Stimulated activated naive B cell treated with anti-CD40 and anti-IgM and Interleukin-4, amounts not matched to agents 10 μg/mL and 1 μg/mL and 100 μg/mL, for 72 hours (primary cell): Measurements from ENCODE around the gene PIEZO1.

Experiments
- ATAC-seq, 2 donors: fragments of 150-1000 bp; cut with Tn5 transposase; replicated peaks; 2 replicates each; pipeline ENCODE4 v1.10.0; 2021; ENCODE audit warnings: moderate library complexity in 1 of 2
- DNase-seq: peaks from one replicate; pipeline ENCODE4 v3.0.0; 2021
- H3K27ac Mint-ChIP-seq: one replicate; pipeline ENCODE4 v1.8.0; 2022; ENCODE audit warnings: mild to moderate bottlenecking, mixed read lengths
- H3K27me3 Mint-ChIP-seq, 2 donors: one replicate each; pipeline ENCODE4 v1.8.0; 2022; ENCODE audit warnings: mixed read lengths in 2 of 2
- H3K36me3 Mint-ChIP-seq, 2 donors: one replicate each; pipeline ENCODE4 v1.8.0; 2022; ENCODE audit warnings: mixed read lengths in 2 of 2, mild to moderate bottlenecking in 1 of 2
- H3K4me1 Mint-ChIP-seq, 2 donors: one replicate each; pipeline ENCODE4 v1.8.0; 2022; ENCODE audit warnings: mixed read lengths in 2 of 2, mild to moderate bottlenecking in 1 of 2
- H3K4me3 Mint-ChIP-seq, 2 donors: one replicate each; pipeline ENCODE4 v1.8.0; 2022; ENCODE audit warnings: mild to moderate bottlenecking in 2 of 2, mixed read lengths in 2 of 2, moderate library complexity in 1 of 2
- H3K9me3 Mint-ChIP-seq, 2 donors: one replicate each; pipeline ENCODE4 v1.8.0; 2022; ENCODE audit warnings: mixed read lengths in 2 of 2, mild to moderate bottlenecking in 1 of 2

Gene PIEZO1

DNA sequence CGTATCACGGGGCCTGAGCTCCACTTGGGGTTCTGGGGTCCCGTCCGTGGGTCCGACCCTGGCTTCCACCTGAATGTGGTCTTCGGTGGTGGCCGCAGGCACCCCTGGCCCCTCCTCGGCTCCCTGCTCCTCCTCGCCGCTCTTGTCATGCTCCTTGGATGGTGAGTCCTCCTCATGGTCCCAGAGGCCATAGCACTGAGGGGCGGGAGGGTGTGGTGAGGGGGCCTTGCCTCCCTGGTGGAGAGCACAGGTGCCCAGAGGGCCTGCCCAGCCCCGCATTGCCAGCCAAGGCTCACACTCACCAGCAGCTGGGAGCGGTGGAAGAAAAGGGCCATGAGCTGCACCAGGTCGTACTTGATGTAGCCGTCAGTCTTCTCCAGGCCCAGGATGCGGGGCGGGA, 63.8 kb downstream of the PIEZO1 start:
- no peaks in the 10 kb centered on the region for H3K9me3 Mint-ChIP-seq
- H3K4me1 Mint-ChIP-seq = peaks cover 0 to 2% of the 10 kb centered on the region in 2 donors
- no peak for DNase-seq
- H3K27ac Mint-ChIP-seq = no peak overlapping the region
- H3K27me3 Mint-ChIP-seq = no peaks in the 10 kb centered on the region
- ATAC-seq = no peak
- H3K36me3 Mint-ChIP-seq = peaks cover 61 to 68% of the 10 kb centered on the region in 2 donors
- no peak overlapping the region for H3K4me3 Mint-ChIP-seq

DNA sequence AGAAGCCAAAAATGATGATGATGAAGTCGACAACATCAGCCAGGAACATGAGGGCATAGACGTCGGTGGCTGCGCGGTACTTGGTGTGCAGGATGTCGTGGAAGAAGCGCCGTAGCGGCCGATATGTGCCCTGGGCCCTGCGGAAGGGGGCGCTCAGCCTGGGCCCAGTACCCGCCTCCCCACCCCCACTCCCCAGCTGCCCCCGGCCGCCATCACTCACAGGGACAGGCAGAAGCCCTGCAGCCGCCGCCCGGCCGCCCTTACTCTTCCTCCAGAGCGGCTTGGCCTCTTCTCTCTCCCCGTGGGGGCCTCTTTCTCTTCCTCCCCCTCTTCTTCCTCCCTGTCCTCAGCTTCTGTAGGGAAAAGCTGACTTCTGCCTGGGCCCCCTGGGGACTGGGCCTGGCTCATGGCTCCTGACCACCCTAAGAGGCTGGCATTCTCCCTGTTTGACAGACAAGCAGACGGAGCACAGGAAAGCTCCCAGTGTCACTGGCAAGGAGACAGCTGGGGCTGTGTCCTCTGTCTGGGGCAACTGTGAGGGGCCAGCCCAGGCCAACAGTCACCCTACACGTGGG, 64.5 kb downstream of the PIEZO1 start:
- H3K27me3 Mint-ChIP-seq = no peaks in the 10 kb centered on the region
- H3K27ac Mint-ChIP-seq = peak overlapping the region; percentile 85

DNA sequence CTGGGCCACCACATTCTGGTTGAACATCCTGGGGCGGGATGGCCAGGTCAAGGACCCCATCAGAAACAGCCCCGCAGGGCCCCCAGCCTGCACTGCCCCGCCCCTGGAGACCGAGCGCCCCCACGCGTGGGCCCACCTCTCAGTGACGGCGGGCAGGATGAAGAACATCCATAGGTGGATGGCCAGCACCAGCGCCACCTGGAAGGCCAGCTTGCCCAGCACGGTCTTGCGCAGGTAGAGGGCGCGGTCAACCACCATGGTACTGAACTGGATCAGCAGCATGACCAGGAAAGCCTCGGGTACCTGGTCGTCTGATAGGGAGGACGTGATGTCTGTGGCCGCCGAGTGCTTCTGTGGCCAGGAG, 65.1 kb downstream of the PIEZO1 start:
- peaks cover 56 to 62% of the 10 kb centered on the region in 2 donors for H3K36me3 Mint-ChIP-seq
- no peak for ATAC-seq
- no peaks in the 10 kb centered on the region for H3K9me3 Mint-ChIP-seq
- no peaks in the 10 kb centered on the region for H3K27me3 Mint-ChIP-seq
- DNase-seq = no peak
- peak overlapping the region; percentile 17 for H3K27ac Mint-ChIP-seq
- peaks cover 0 to 2% of the 10 kb centered on the region in 2 donors for H3K4me1 Mint-ChIP-seq
- no peak overlapping the region for H3K4me3 Mint-ChIP-seq

More for the DNA sequence above, 64.5 kb downstream of the PIEZO1 start:
- Mint-ChIP-seq H3K36me3 (peaks cover 58 to 65% of the 10 kb centered on the region in 2 donors), H3K4me3 (no peak overlapping the region), H3K4me1 (peaks cover 0 to 2% of the 10 kb centered on the region in 2 donors), H3K9me3 (no peaks in the 10 kb centered on the region)
- ATAC-seq (no peak), DNase-seq (no peak)

DNA sequence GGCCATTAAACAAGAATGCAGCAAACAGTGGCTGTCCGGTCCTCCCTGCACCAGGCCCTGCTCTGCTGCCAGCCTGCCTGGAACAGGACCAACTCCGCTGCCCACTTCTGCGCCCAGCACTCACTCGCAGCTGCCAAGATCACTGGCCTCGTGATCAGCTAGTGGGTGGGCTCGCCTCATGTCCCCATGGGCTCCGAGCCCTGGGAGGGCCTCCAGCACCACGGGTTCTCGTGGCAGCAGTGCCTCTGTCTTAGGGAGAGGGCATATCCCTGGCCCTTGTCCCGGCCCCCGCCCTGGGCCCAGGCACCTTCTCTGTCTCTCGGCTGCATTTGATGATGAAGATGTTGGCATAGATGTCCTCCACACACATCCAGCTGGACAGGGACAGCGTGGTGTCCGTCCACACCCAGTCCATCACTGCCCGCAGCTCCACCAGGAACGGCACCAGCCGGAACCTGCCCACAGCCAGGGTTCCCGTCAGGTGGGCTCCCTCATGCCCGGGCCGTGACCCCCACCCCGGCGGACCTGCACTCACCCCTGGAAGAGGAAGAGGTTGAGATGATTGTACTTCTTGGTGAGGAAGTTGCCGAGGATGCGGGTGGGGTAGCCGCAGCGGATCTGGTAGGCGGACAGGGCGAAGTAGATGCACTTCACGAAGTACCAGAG, 65.6 kb downstream of the PIEZO1 start:
- DNase-seq = no peak
- peaks cover 0 to 2% of the 10 kb centered on the region in 2 donors for H3K4me1 Mint-ChIP-seq
- peak overlapping the region; percentile 51 for H3K27ac Mint-ChIP-seq
- no peak for ATAC-seq
- peaks cover 53 to 59% of the 10 kb centered on the region in 2 donors for H3K36me3 Mint-ChIP-seq
- H3K9me3 Mint-ChIP-seq = no peaks in the 10 kb centered on the region
- no peak overlapping the region for H3K4me3 Mint-ChIP-seq
- H3K27me3 Mint-ChIP-seq = no peaks in the 10 kb centered on the region

DNA sequence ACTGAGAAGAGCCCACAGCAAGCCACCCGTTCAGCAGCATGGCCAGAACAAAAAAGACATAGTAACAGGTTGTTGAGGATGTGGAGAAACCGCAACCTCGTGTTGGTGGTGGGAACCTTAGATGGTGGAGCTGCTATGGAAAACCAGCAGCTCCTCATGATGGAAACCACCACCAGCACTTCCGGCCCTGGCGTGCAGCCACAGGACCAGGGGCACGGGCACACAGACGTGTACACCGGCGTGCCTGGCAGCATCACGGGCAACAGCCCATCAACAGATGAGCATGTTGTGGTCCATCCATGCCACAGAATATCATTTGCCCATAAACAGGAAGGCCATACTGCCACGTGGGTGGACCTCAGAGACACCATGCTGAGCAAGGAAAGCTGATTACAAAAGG, 66.8 kb downstream of the PIEZO1 start:
- no peak for DNase-seq
- Mint-ChIP-seq H3K4me1 (peaks cover 0 to 2% of the 10 kb centered on the region in 2 donors), H3K27ac (no peak overlapping the region), H3K9me3 (no peaks in the 10 kb centered on the region), H3K27me3 (no peaks in the 10 kb centered on the region), H3K4me3 (no peak overlapping the region), H3K36me3 (peaks cover 50 to 61% of the 10 kb centered on the region in 2 donors)
- no peak for ATAC-seq

DNA sequence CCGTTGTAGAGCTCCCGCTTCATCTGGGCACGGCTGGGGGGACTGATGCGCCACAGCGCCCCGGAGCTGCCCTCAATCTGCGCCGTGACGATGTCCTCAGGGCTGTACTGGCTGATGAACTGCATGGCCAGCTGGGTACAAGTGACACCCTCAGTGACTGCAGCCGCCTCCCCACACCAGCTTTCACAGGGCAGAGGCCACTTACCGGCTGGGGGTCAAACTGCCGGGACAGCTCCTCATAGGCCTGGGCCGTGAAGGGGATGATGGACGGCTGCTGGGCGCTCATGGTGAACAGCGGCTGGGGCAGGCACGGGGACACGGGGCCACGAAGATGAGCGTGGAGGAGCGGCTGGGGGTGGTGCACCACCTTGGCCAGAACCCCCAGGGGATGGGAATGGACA, 68.4 kb downstream of the PIEZO1 start:
- Mint-ChIP-seq H3K36me3 (peaks cover 48 to 60% of the 10 kb centered on the region in 2 donors), H3K4me3 (no peak overlapping the region), H3K27ac (no peak overlapping the region), H3K4me1 (peaks cover 5 to 6% of the 10 kb centered on the region in 2 donors), H3K9me3 (no peaks in the 10 kb centered on the region), H3K27me3 (no peaks in the 10 kb centered on the region)
- DNase-seq = no peak
- no peak for ATAC-seq

DNA sequence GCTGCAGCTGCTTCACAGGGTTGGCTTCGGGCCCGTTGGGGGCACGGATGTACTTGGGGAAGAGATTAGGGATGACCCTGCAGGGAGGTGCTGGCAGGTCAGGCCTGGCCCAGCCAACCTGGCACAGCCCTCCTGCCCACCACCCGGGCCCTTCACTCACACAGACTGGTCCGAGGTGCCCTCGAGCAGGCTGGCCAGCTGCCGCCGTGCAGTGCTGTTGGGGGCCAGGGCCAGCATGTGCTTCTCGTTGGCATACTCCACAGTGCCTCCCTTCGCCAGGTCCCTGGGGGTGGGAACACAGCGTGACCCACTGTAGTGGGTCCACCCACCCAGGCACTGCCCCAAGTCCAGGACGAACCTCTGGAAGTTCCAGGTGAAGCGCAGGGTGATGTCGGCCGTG, 68.8 kb downstream of the PIEZO1 start:
- Mint-ChIP-seq H3K27me3 (no peaks in the 10 kb centered on the region), H3K4me1 (peaks cover 6 to 8% of the 10 kb centered on the region in 2 donors), H3K4me3 (no peak overlapping the region), H3K9me3 (no peaks in the 10 kb centered on the region), H3K27ac (no peak overlapping the region), H3K36me3 (peaks cover 46 to 58% of the 10 kb centered on the region in 2 donors)
- no peak for DNase-seq
- ATAC-seq = no peak

DNA sequence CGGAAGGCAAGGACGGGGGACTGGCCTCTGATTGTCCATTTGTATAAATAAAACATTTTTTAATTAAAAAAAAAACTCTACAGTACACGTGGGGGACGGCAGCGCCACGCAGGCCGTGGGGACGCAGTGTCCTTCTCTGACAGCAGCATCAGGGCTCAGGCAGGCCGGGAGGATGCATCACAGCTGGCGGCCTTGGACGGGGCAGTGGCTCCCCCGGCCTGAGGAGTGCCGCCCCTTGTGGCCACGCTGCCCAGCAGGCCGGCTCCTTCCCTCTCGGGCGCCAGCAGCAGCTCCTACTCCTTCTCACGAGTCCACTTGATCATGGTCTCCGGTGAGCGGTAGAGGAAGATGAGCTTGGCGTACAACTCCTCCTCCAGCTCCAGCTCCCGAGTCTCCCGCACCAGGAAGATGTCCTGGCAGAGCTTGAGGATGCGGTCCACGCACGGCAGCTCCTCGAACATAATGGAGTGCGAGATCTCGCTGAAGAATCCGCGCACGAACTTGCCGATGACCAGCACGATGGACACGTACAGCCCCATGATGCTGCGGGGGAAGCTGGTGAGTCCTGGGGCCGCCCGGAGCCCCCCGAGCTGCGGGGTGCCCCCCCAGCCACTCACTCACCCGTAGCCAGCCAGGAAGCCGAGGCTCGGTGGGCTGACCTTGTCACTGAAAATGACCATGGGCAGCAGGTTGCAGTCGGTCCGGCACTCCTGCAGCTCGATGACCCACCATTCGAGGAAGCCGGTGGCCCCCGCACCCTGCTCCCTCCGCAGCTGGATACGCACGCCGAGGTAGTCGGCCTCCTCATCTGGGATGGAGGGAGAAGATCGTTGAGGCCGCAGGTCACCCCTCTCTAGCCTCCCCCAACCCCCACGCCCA, 69.5 kb downstream of the PIEZO1 start:
- Mint-ChIP-seq H3K27me3 (no peaks in the 10 kb centered on the region), H3K36me3 (peaks cover 43 to 59% of the 10 kb centered on the region in 2 donors), H3K4me3 (no peak overlapping the region), H3K27ac (no peak overlapping the region), H3K4me1 (peaks cover 9 to 11% of the 10 kb centered on the region in 2 donors), H3K9me3 (no peaks in the 10 kb centered on the region)
- DNase-seq = no peak
- ATAC-seq = no peak

DNA sequence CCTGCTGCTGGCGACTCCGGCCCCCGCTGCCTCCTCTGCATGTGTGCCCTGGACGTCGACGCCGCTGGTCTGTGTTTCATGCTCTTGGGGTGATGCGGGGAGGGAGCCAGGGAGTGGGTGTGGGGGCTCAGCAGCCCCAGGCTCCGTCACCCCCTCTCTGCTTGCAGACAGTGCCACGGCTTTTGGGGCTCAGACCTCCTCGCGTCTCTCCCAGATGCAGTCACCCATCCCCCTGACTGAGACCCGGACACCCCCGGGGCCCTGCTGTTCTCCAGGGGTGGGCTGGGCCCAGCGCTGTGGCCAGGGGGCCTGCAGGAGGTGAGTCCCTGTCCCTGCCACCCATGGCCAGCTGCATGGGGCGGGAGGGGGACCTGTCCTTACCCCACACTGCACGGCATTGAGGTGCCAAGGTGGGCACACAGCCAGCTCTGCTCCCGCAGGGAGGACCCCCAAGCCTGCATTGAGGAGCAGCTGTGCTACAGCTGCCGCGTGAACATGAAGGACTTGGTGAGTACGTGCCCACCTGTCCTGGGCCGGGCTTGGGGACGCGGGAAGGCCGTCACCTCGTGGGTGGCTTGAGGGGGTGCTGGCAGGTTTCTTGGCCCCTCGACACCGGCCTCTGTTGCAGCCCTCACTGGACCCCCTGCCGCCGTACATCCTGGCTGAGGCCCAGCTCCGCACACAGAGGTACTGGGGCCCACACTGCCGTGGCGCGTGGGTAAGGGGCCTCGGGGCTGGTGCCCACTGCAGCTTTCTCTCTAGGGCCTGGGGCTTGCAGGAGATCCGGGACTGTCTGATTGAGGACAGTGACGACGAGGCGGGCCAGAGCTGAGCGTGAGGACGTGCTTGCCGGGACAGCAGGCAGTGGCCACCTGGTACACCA, 70.4 kb downstream of the PIEZO1 start:
- DNase-seq = no peak
- Mint-ChIP-seq H3K27ac (peak overlapping the region; percentile 67), H3K27me3 (no peaks in the 10 kb centered on the region), H3K4me1 (peaks cover 10 to 13% of the 10 kb centered on the region in 2 donors), H3K36me3 (peaks cover 42 to 54% of the 10 kb centered on the region in 2 donors), H3K4me3 (no peak overlapping the region), H3K9me3 (no peaks in the 10 kb centered on the region)
- ATAC-seq = no peak

DNA sequence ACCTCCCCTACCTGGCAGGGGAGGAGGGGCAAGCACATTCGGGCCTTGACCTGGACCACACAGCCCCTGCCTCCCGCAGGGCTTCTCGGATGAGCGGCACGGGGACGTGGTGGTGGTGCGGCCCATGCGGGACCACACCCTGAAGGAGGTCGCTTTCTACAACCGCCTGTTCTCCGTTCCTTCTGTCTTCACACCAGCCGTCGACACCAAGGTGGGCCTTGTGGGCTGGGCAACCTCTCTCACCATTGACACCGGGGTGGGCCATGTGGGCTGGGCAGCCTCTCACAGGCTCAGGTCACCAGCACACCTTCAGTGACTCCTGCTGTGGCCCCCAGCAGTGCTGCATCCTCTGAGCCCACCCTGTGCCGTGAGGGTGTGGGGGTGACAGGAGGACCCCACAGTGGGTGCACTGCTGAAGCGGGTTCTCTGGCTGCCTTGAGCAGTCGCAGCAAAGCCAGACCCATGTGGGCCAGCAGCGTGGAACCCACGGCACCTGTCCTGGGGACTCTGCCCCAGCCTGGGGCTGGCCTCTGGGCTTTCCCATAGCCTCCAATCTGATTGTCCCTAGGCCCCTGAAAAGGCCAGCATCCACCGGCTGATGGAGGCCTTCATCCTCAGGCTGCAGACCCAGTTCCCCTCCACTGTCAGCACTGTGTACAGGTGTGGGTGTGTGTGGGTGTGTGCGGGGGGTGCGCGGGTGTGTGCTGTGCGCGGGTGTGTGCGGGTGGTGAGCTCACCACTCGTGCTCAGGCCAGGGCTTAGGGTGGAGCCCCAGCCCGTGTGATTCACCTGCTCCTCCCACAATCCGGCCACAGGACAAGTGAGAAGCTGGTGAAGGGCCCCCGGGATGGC, 71.2 kb downstream of the PIEZO1 start:
- Mint-ChIP-seq H3K36me3 (peaks cover 42 to 47% of the 10 kb centered on the region in 2 donors), H3K27me3 (no peaks in the 10 kb centered on the region), H3K4me3 (no peak overlapping the region), H3K27ac (peak overlapping the region; percentile 56), H3K4me1 (peaks cover 10 to 13% of the 10 kb centered on the region in 2 donors), H3K9me3 (no peaks in the 10 kb centered on the region)
- ATAC-seq = no peak
- DNase-seq = no peak

DNA sequence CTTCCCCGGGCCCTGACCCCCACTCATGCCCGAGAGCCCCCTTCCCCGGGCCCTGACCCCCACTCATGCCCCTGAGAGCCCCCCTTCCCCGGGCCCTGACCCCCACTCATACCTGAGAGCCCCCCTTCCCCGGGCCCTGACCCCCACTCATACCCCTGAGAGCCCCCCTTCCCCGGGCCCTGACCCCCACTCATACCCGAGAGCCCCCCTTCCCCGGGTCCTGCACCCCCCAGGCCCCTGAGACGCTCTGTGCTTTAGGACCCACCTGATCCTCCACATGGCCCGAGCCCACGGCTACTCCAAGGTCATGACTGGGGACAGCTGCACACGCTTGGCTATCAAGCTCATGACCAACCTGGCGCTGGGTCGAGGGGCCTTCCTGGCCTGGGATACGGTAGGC, 72.0 kb downstream of the PIEZO1 start:
- Mint-ChIP-seq H3K27me3 (no peaks in the 10 kb centered on the region), H3K4me1 (peaks cover 10 to 18% of the 10 kb centered on the region in 2 donors), H3K27ac (no peak overlapping the region), H3K36me3 (peaks cover 37 to 44% of the 10 kb centered on the region in 2 donors), H3K9me3 (no peaks in the 10 kb centered on the region), H3K4me3 (no peak overlapping the region)
- no peak for ATAC-seq
- DNase-seq = no peak

DNA sequence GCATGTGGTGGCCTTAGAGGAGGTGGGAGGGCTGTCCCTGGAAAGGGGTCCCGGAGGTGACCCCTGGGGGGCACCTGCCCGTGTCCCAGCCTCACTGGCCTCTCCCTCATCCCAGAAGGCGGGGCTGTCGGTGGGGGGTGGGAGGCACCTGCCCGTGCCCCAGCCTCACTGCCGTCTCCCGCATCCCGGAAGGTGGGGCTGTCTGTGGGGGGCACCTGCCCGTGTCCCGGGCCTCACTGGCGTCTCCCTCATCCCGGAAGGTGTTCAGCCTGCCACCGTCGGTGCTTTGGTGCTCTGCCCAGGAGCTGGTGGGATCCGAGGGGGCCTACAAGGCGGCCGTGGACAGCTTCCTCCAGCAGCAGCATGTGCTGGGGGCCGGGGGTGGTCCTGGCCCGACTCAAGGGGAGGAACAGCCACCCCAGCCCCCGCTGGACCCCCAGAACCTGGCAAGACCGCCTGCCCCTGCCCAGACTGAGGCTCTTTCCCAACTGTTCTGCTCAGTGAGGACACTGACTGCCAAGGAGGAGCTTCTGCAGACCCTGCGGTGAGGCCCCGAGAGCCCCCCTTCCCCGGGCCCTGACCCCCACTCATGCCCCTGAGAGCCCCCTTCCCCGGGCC, 72.5 kb downstream of the PIEZO1 start:
- DNase-seq (no peak), ATAC-seq (no peak)
- H3K9me3 Mint-ChIP-seq = no peaks in the 10 kb centered on the region
- no peak overlapping the region for H3K27ac Mint-ChIP-seq
- peaks cover 33 to 39% of the 10 kb centered on the region in 2 donors for H3K36me3 Mint-ChIP-seq
- no peaks in the 10 kb centered on the region for H3K27me3 Mint-ChIP-seq
- H3K4me1 Mint-ChIP-seq = peaks cover 11 to 23% of the 10 kb centered on the region in 2 donors
- H3K4me3 Mint-ChIP-seq = no peak overlapping the region
